IPS-20b (cell line): Measurements from ENCODE around the gene RPUSD2.

Experiments used
- H3K27ac ChIP-seq: one replicate; pipeline ENCODE4 v1.5.1; 2013; ENCODE audit warnings: low read length
- H3K27me3 ChIP-seq: 2 replicates; pipeline ENCODE4 v1.6.1; 2013; ENCODE audit warnings: mild to moderate bottlenecking, low read length, inconsistent platforms; ENCODE audit not compliant: insufficient read depth
- H3K36me3 ChIP-seq: 2 replicates; pipeline ENCODE4 v1.6.1; 2013; ENCODE audit warnings: low read depth, mild to moderate bottlenecking, inconsistent platforms, low read length, moderate library complexity; ENCODE audit not compliant: insufficient read depth
- H3K4me1 ChIP-seq: 2 replicates; pipeline ENCODE4 v1.6.1; 2013; ENCODE audit warnings: mild to moderate bottlenecking, control low read depth, inconsistent platforms, low read length, moderate library complexity; ENCODE audit not compliant: insufficient read depth
- H3K4me3 ChIP-seq: 2 replicates; pipeline ENCODE4 v1.5.1; 2013; ENCODE audit warnings: mild to moderate bottlenecking, low read length, inconsistent platforms
- H3K9ac ChIP-seq: 2 replicates; pipeline ENCODE4 v1.6.1; 2013; ENCODE audit warnings: low read depth, mild to moderate bottlenecking, inconsistent platforms, low read length, moderate library complexity
- H3K9me3 ChIP-seq: 2 replicates; pipeline ENCODE4 v1.6.1; 2013; ENCODE audit warnings: mild to moderate bottlenecking, low read depth, low read length, inconsistent platforms; ENCODE audit not compliant: insufficient read depth

Gene RPUSD2, protein sequence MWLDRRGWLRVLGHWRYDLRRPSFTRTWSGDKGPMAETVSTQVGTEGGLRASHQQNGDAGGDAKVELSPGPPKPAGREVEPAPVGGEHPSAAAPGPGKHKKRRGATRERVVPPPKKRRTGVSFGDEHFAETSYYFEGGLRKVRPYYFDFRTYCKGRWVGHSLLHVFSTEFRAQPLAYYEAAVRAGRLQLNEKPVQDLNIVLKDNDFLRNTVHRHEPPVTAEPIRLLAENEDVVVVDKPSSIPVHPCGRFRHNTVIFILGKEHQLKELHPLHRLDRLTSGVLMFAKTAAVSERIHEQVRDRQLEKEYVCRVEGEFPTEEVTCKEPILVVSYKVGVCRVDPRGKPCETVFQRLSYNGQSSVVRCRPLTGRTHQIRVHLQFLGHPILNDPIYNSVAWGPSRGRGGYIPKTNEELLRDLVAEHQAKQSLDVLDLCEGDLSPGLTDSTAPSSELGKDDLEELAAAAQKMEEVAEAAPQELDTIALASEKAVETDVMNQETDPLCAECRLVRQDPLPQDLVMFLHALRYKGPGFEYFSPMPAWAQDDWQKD

DNA sequence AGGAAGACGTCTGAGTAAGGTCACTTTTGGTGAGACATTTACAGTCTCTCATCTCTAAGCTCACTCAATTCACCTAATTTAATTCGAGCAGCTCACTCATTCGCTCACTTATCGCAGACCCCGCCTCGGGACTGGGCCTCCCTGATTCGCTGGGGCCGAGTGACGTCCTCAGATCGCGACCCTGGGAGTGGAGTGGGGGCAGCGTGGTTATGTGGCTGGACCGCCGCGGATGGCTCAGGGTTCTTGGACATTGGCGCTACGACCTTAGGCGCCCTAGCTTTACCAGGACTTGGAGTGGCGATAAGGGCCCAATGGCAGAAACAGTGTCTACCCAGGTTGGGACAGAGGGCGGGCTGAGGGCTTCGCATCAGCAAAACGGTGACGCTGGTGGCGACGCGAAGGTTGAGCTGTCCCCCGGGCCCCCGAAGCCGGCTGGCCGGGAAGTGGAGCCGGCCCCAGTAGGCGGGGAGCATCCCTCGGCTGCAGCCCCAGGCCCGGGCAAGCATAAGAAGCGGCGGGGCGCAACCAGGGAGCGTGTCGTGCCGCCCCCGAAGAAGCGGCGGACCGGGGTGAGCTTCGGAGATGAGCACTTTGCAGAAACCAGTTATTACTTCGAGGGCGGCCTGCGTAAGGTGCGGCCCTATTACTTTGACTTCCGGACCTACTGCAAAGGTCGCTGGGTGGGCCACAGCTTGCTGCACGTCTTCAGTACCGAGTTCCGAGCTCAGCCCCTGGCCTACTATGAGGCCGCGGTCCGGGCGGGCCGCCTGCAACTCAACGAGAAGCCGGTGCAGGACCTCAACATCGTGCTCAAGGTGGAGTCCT, at the start of gene RPUSD2:
Gene RPUSD2 (plus strand): TSS at position 171 of the 825 bp plus-strand sequence. CDS start 39 bp downstream, at position 210.
- peak within 1 kb of the TSS; percentile 89; the same call in 1 of the 2 replicates for H3K9ac ChIP-seq
- peaks cover 5% of the 10 kb centered on the region; the same call in 1 of the 2 replicates for H3K4me1 ChIP-seq
- H3K27ac ChIP-seq: peak within 1 kb of the TSS; percentile 36
- H3K4me3 ChIP-seq: peak within 1 kb of the TSS; percentile 96
- H3K9me3 ChIP-seq: no peaks in the 10 kb centered on the region
- peaks cover 30% of the 10 kb centered on the region for H3K36me3 ChIP-seq
- H3K27me3 ChIP-seq: no peaks in the 10 kb centered on the region

DNA sequence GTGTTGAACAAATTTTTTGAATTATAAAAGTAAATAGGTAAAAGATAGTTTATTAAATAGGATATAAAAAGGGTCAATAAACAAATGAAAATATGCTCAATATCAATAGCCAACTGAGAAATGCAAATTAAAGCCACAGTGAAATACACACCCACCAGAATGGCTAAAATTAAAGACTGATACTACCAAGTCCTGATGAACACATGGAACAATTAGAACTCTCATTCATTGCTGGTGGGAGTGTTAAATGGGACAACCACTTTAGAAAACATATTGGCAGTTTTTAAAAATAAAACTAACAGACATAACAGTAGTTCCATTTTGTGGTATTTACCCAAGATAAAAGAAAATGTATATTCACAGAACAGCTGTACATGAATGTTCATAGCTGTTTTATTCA, 45.5 kb upstream of the RPUSD2 start:
- H3K9me3 ChIP-seq: no peaks in the 10 kb centered on the region
- no peaks in the 10 kb centered on the region for H3K27me3 ChIP-seq
- no peaks in the 10 kb centered on the region for H3K36me3 ChIP-seq
- H3K27ac ChIP-seq: no peak overlapping the region
- no peak overlapping the region for H3K9ac ChIP-seq
- no peaks in the 10 kb centered on the region for H3K4me1 ChIP-seq
- H3K4me3 ChIP-seq: no peak overlapping the region

DNA sequence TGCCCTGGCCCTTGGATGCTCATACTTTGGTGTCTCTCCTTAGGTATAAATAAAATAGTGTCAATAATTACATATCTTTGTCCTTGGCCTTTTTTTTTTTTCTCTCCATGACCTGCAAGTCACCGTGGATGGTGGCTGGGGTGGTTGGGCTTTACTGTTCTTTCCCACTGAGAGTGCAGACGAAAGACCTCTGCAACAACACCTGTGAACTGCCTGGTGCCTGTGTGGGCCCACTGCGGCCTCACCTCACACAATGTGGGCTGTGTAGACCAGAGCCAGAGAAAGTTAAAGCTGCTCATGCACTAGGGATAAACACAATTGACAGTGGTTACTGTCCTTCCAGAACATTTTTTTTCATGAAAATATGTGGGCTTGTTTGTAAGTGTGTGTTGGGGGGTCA, 43.2 kb upstream of the RPUSD2 start:
- no peaks in the 10 kb centered on the region for H3K4me1 ChIP-seq
- H3K27me3 ChIP-seq: no peaks in the 10 kb centered on the region

DNA sequence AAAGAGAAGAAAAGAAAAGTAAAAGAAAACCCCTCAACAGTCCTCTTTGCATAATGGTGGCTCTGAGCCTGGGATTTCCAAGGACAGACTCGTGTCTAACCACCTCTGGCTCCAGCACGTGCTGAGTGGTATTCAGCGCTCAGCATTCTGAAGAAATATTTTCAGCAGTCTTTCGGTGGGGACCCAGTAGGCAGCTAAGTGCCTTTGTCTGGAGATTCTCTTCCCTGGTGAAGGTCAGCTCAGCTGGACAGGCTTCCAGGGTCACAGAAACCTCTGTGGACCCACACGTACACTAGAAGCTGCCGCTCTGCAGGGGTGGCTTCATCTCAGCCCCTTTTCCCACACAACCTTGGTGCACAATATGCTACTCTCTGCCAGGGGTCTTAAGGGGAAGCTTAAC, 40.3 kb upstream of the RPUSD2 start:
- no peaks in the 10 kb centered on the region for H3K4me1 ChIP-seq
- H3K27me3 ChIP-seq: no peaks in the 10 kb centered on the region
- no peak overlapping the region for H3K27ac ChIP-seq
- no peak overlapping the region for H3K9ac ChIP-seq
- H3K4me3 ChIP-seq: no peak overlapping the region
- H3K36me3 ChIP-seq: no peaks in the 10 kb centered on the region
- no peaks in the 10 kb centered on the region for H3K9me3 ChIP-seq

More for the DNA sequence above, 43.2 kb upstream of the RPUSD2 start:
- no peak overlapping the region for H3K4me3 ChIP-seq
- no peak overlapping the region for H3K9ac ChIP-seq
- H3K9me3 ChIP-seq: no peaks in the 10 kb centered on the region
- no peak overlapping the region for H3K27ac ChIP-seq
- H3K36me3 ChIP-seq: no peaks in the 10 kb centered on the region

DNA sequence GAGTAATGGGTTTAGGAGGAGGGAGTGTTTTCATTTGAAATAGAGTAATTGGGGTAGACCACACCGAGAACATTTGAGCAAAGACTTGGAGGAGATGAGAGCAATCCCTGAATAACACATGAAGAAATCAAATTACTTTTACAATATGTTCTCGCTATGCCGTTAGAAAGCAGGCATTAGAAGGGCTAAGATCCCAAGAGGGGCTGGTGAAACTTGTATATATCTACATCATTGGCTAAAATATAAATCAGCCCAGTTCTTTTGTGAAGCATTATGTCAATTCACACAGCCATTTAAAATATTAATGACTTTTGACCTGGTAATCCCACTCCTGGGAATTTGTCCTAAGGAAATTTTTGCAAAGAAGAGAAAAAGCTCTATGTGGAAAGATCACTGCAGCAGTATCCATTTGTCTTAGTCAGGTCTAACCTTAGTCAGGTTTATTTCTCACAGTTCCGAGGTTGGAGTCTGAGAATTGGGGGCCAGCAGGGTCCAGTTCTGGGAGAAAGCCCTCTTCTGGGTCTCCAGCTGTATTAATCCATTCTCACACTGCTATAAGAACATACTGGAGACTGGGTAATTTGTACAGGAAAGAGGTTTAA, 35.2 kb upstream of the RPUSD2 start:
- Histone ChIP-seq H3K9me3 (no peaks in the 10 kb centered on the region), H3K4me1 (no peaks in the 10 kb centered on the region), H3K9ac (no peak overlapping the region), H3K36me3 (no peaks in the 10 kb centered on the region), H3K27me3 (no peaks in the 10 kb centered on the region), H3K4me3 (no peak overlapping the region), H3K27ac (no peak overlapping the region)

DNA sequence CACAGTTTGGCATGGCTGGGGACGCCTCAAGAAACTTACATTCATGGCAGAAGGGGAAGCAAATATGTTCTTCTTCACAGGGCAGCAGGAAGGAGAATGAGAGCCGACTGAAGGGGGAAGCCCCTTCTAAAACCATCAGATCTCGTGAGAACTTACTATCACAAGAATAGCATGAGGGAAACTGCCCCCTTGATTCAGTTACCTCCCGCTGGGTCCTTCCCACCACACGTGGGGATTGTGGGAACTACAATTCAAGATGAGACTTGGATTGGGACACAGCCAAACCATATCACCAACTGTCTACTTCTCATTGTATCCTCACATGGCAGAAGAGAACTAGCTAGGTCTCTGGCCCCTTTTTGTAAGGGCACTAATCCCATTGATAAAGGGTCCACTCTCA, 34.7 kb upstream of the RPUSD2 start:
- H3K27ac ChIP-seq: no peak overlapping the region
- H3K9me3 ChIP-seq: no peaks in the 10 kb centered on the region
- H3K36me3 ChIP-seq: no peaks in the 10 kb centered on the region
- no peaks in the 10 kb centered on the region for H3K4me1 ChIP-seq
- no peak overlapping the region for H3K9ac ChIP-seq
- H3K27me3 ChIP-seq: no peaks in the 10 kb centered on the region
- H3K4me3 ChIP-seq: no peak overlapping the region

DNA sequence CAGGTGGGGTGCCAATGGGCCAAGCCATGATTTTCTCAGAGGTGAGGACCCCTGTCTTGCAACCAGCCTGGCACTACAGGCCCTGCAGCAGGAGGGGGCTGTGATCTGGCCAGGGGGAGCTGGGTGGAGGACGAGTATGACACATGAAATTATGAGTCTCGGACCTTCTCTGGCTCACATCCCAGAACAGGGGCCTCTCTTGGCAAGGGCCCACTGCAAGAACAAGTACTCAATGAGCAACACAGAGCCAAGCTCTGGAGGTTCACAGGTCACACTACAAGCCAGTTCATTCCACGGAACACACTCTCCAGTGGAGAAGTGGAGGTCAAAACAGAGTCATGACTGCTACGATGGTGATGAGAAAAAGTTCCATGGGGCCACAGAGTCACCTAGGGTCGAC, 32.6 kb upstream of the RPUSD2 start:
- no peaks in the 10 kb centered on the region for H3K4me1 ChIP-seq
- no peak overlapping the region for H3K27ac ChIP-seq
- no peaks in the 10 kb centered on the region for H3K9me3 ChIP-seq
- no peaks in the 10 kb centered on the region for H3K27me3 ChIP-seq
- no peak overlapping the region for H3K9ac ChIP-seq
- H3K36me3 ChIP-seq: no peaks in the 10 kb centered on the region
- no peak overlapping the region for H3K4me3 ChIP-seq

DNA sequence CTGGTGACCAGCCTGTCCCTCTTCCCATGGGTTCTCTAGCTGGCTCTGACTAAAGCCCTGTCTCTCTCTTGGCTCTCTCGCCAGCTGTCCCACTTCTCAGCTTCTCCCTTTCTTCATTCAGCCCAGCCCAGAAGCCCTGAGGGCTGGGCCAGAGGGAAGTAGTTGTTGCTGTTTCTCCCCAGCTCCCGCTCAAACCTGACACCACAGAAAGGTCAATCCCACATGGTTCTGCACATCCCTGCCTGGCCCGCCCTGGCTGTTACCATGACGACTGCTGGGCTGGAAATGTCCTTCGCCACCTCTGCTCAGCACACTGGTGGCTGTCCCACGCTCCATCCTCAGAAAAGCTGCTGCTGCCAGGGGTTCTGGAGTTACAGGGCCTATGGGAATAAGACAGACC, 30.1 kb upstream of the RPUSD2 start:
- Histone ChIP-seq H3K27ac (no peak overlapping the region), H3K9ac (no peak overlapping the region), H3K4me3 (no peak overlapping the region), H3K4me1 (no peaks in the 10 kb centered on the region), H3K9me3 (no peaks in the 10 kb centered on the region), H3K36me3 (no peaks in the 10 kb centered on the region), H3K27me3 (no peaks in the 10 kb centered on the region)

DNA sequence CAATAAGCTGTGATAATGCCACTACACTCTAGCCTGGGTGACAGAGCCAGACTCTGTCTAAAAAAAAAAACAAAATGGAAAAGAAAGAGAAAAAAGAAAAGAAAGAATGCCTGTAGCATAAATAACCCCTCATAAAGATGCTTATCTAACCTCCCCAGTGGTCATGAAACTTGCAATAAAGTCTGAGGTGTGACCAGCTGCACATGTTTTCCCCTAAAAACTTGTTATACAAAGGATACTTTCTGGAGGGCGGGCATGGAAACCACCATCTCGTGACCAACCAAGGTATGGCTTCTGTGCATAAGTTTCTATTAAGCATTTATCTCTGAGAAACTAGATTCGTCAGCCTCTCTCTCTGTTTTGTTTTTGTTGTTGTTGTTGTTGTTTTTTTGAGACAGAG, 26.0 kb upstream of the RPUSD2 start:
- Histone ChIP-seq H3K9me3 (no peaks in the 10 kb centered on the region), H3K36me3 (no peaks in the 10 kb centered on the region), H3K27ac (no peak overlapping the region), H3K9ac (no peak overlapping the region), H3K4me3 (no peak overlapping the region), H3K4me1 (no peaks in the 10 kb centered on the region), H3K27me3 (no peaks in the 10 kb centered on the region)

DNA sequence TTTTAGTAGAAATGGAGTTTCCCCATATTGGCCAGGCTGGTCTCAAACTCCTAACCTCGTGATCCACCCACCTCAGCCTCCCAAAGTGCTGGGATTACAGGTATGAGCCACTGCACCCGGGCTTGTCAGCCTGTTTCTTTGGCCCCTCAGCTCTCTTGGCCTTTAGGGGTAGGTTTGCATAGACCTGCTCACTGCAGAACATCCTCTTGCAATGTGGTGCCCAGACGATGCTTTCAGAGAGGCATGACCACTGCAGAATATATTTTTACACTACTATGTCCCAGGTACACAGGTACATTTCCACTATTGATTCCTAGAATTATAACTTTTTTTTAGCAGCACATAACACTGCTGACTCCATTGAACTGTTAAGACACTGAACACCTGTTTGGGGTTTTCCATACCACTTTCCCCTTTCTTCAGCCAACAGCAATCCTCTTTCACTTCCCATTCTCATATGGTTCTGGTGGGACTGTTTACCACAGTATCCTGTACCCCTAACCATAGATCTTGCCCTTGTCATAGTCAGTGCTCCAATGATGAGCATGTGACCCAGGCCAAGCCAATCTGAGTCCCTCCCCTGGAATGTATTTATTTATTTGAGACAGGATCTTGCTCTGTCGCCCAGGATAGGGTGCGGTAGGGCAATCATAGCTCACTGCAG, 25.3 kb upstream of the RPUSD2 start:
- Histone ChIP-seq H3K4me3 (no peak overlapping the region), H3K27ac (no peak overlapping the region)

DNA sequence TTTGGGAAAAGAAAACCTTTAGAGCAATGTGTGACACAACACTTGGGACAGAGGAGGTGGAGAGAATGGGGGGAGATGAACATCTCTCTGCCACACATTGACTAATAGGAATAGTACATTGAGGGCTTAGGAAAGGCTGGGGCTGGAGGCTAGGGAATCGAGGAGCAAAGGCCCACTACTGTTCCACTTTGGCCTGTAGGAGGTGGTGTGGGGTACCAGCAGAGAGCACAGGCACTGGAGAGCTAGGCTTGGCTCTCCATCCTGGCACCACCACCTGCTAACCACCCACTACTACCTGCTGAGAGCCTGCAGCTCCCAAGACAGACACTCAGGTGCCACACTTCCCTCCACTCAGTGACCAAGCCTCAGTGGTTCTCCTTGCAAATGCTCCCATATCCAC, 23.6 kb upstream of the RPUSD2 start:
- Histone ChIP-seq H3K27me3 (no peaks in the 10 kb centered on the region), H3K36me3 (no peaks in the 10 kb centered on the region), H3K9ac (no peak overlapping the region), H3K4me3 (no peak overlapping the region), H3K4me1 (no peaks in the 10 kb centered on the region), H3K27ac (no peak overlapping the region), H3K9me3 (no peaks in the 10 kb centered on the region)

More for the DNA sequence above, 25.3 kb upstream of the RPUSD2 start:
- no peak overlapping the region for H3K9ac ChIP-seq
- H3K4me1 ChIP-seq: no peaks in the 10 kb centered on the region
- H3K9me3 ChIP-seq: no peaks in the 10 kb centered on the region
- no peaks in the 10 kb centered on the region for H3K27me3 ChIP-seq
- no peaks in the 10 kb centered on the region for H3K36me3 ChIP-seq
